Endothelial cell of umbilical vein (primary cell): ENCODE measurements around the gene HOXB3.

Source experiments
- EZH2 ChIP-seq: IDR thresholded peaks from 2 replicates; pipeline ENCODE4 v1.6.1; 2012; ENCODE audit warnings: borderline replicate concordance, low read depth, mild to moderate bottlenecking, moderate library complexity, low read length, inconsistent platforms; ENCODE audit not compliant: severe bottlenecking
- FOS ChIP-seq: IDR thresholded peaks from 2 replicates; pipeline ENCODE4 v1.6.1; 2011; ENCODE audit warnings: mild to moderate bottlenecking, low read length, moderate library complexity, borderline replicate concordance; ENCODE audit not compliant: insufficient read depth
- GATA2 ChIP-seq: IDR thresholded peaks from 2 replicates; pipeline ENCODE4 v1.7.0; 2011; ENCODE audit warnings: low read depth, mild to moderate bottlenecking, moderate library complexity, mixed read lengths, low read length; ENCODE audit not compliant: insufficient read length, insufficient read depth
- JUN ChIP-seq: IDR thresholded peaks from 2 replicates; pipeline ENCODE4 v1.6.1; 2011; ENCODE audit warnings: borderline replicate concordance, low read depth; ENCODE audit not compliant: insufficient read length, insufficient read depth
- MYC ChIP-seq: IDR thresholded peaks from one replicate; pipeline ENCODE4 v1.6.1; 2011; ENCODE audit warnings: mild to moderate bottlenecking, low read depth, low read length
- POLR2A ChIP-seq: IDR thresholded peaks from 2 replicates; pipeline ENCODE4 v1.6.1; 2012; ENCODE audit warnings: low read depth, mild to moderate bottlenecking, control low read depth, low read length
- POLR2AphosphoS5 ChIP-seq: IDR thresholded peaks from 2 replicates; pipeline ENCODE4 v1.6.1; 2012; ENCODE audit warnings: low read depth, mild to moderate bottlenecking, control low read depth, low read length, moderate library complexity; ENCODE audit not compliant: insufficient read depth
- TF ChIP-seq, protein P1 (sequence below): IDR thresholded peaks from 2 replicates; pipeline ENCODE4 v1.6.1; 2011; ENCODE audit not compliant: insufficient read depth, insufficient read length
- TF ChIP-seq, protein P2 (sequence below), 2 donors: IDR thresholded peaks; 1 replicate in 1 of 2; 2 replicates in 1 of 2; pipeline ENCODE4 v1.5.1; 2011; ENCODE audit warnings: low read length in 2 of 2, mild to moderate bottlenecking in 2 of 2, moderate library complexity in 2 of 2, control low read depth in 1 of 2, inconsistent platforms in 1 of 2, low read depth in 1 of 2; ENCODE audit not compliant: insufficient read depth in 1 of 2; ENCODE audit errors: extremely low read depth in 1 of 2

DNA sequence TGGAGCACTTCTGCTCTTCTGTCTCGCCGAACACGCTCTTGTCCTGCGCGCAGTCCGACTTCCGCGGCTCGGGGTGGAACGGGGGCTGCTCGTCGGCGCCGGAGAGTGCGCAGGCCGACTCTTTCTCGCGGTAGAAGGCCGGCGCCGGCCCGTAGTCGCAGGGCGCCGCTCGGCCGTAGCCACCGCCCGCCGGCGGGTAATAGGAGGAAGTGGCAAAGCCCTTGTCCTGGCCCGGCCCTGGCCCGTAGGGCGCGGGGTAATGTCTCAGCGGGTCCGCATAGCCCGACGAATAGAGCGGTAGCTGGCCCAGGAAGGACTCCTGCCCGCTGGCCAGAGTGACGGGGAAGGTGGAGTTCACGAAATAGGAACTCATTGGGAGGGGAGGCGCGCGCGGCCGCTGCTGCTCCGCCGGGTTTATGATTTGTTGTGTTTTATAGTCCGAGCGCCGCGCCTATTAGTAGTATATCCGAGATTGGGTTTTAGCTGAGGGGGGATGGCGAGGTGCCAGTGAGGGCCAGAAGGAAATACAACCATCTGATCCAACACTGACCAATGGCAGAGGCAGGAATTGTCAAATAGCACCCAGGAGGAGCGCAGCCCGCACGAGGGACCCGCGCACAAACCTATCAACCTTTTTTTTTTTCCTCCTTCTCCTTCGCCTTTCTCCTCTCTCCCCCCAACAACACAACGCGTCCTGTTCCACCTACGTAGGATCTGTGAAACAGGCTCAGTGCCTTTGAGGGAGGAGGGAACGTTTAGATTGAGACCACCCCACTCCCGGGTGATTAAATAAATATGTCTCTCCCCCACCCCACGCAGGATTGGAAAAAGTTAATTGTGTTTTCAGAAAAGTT lies 8.0 kb upstream of the HOXB3 start:
- peak; percentile 58 for TF ChIP-seq POLR2A
- TF ChIP-seq, protein P1, sequence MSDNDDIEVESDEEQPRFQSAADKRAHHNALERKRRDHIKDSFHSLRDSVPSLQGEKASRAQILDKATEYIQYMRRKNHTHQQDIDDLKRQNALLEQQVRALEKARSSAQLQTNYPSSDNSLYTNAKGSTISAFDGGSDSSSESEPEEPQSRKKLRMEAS: no peak
- TF ChIP-seq, protein P2, sequence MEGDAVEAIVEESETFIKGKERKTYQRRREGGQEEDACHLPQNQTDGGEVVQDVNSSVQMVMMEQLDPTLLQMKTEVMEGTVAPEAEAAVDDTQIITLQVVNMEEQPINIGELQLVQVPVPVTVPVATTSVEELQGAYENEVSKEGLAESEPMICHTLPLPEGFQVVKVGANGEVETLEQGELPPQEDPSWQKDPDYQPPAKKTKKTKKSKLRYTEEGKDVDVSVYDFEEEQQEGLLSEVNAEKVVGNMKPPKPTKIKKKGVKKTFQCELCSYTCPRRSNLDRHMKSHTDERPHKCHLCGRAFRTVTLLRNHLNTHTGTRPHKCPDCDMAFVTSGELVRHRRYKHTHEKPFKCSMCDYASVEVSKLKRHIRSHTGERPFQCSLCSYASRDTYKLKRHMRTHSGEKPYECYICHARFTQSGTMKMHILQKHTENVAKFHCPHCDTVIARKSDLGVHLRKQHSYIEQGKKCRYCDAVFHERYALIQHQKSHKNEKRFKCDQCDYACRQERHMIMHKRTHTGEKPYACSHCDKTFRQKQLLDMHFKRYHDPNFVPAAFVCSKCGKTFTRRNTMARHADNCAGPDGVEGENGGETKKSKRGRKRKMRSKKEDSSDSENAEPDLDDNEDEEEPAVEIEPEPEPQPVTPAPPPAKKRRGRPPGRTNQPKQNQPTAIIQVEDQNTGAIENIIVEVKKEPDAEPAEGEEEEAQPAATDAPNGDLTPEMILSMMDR (IDR thresholded peaks at IDR 0.05; ENCODE audit: extremely low read depth in 1 of 2, insufficient read depth in 1 of 2, low read depth in 1 of 2, low read length in 2 of 2): no peak
- peak; percentile 43 for TF ChIP-seq POLR2AphosphoS5
- no peak for TF ChIP-seq EZH2
- TF ChIP-seq JUN: no peak
- no peak for TF ChIP-seq FOS
- no peak for TF ChIP-seq GATA2
- no peak for TF ChIP-seq MYC
